Measurements from ENCODE around the gene FAM53B.

Gene FAM53B

DNA sequence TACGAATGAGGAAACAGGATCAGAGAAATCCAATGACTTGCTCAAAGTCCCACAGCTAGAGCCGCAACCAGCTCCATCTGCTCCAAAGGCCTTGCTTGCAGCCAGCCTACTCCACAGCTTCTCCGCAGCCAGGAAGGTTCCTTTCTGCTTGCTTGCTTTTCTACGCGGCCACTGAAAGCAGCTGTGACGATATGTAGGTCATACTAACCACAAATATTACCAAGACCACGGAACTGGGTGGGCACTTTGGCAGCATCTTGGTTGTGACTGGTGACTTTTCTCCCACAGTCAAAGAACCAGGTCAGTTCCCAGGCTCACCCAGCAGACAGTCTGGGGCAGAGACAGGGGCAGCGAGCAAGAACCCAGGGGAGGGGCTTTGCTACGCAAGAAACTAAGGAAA lies 86.4 kb downstream of the FAM53B start:
- Mint-ChIP-seq H3K9me3 (no peaks in the 10 kb centered on the region), H3K27me3 (no peaks in the 10 kb centered on the region), H3K27ac (peak overlapping the region; percentile 34), H3K36me3 (ENCODE audit: low read depth) (peaks cover 5% of the 10 kb centered on the region), H3K4me3 (peak overlapping the region; percentile 3), H3K4me1 (ENCODE audit: low read depth) (peaks cover 70% of the 10 kb centered on the region)
- DNase-seq: no peak

DNA sequence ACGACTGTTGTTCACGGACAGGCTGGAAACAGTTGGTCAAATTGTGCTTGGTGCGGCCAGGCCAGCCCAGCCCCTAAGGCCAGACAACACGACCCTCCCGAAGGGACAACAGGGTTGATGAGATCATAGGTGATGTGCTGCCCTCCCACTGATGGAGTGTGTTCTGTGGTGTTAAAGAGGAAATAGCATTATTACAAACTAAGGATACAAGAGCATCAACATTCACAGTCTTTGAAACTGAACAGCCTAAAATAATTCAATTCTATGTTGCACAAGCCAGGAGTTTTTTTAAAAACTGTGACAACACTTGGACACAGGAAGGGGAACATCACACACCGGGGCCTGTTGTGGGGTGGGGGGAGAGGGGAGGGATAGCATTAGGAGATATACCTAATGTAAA lies 87.6 kb downstream of the FAM53B start:
- H3K27me3 Mint-ChIP-seq: no peaks in the 10 kb centered on the region
- peaks cover 3% of the 10 kb centered on the region for H3K36me3 Mint-ChIP-seq (ENCODE audit: low read depth)
- DNase-seq: no peak
- H3K4me1 Mint-ChIP-seq (ENCODE audit: low read depth): peaks cover 80% of the 10 kb centered on the region
- H3K4me3 Mint-ChIP-seq: no peak overlapping the region
- H3K27ac Mint-ChIP-seq: peak overlapping the region; percentile 3
- H3K9me3 Mint-ChIP-seq: no peaks in the 10 kb centered on the region

DNA sequence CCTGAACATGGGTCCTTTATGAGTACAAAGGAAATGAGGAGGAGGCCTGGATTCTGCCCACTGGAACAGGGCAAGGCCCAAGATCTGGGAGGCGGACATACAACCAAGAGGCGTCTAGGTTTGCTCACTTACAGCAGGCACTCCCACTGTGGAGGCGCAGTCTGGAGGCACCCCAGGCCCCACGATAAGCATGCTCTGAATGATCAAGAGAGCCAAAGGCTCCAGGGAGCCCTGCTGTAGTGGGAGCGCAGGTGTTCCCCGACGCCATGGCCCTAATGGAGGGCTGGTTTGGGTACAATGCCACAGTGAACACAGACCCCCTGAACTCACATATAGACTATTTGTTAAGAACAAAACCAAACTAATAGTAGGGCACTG lies 88.1 kb downstream of the FAM53B start:
- Mint-ChIP-seq H3K36me3 (ENCODE audit: low read depth) (peaks cover 3% of the 10 kb centered on the region), H3K27ac (no peak overlapping the region), H3K9me3 (no peaks in the 10 kb centered on the region), H3K4me1 (ENCODE audit: low read depth) (peaks cover 85% of the 10 kb centered on the region), H3K4me3 (no peak overlapping the region), H3K27me3 (no peaks in the 10 kb centered on the region)
- DNase-seq: no peak

DNA sequence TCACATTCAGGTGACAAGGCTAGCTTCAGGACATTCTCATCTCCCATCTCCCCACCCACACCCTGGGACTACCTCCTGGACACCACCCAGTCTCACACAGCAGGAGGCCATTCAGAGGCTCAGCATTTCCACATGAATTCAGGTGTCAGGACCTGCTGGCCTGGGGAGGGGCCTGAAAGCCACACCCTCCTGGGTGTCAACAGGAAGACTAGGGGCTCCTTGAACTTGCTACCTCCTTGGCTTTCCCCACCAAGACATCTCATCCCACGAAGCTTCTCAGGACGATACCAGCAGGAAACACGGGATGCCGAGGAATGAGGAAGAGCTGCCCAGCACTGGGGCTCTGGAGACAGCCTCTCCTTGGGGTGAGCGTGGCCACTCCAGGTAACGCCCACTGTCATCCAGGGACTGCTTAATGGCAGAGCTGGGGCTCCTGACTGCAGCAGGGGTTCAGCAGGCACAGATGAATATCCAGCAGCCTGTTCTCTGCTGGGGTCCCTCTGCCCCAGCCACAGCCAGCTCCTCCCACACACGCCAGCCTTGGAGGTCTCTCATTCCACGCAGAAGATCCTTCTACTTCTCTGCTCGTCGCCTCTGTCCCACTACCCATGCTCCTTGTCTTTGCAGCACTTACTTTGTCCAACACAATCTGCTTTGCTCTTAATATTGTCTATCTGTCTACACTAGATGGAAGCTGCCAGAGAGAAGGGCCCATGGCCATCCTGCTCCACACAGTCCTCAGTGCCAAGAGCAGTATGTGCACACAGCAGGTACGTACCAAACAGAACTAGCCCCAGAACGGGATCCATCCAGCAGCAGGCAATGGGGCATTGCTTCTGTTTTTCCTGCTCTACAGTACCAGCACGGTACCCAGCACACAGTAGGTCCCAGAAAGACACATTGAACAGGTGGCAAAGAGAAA lies 88.7 kb downstream of the FAM53B start:
- no peaks in the 10 kb centered on the region for H3K9me3 Mint-ChIP-seq

DNA sequence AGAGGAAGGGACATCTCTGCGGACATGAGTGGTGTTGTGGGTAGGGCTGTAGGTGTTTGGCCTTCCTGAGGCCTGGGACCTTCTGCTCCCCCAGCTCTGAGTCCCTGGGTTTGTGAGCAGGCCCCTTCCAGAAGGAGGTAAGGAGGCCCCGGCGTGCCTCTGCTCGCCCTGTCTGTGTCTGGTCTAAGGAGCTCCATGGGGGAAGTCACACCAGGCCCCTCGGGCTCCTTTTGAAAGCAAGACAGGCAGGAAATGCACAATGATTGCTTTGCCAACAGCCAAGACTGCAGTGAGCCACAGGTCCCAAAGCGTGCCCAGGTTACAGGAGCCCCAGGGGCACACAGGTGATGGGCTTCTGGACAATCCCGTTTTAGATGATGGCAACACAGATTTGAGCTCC lies 89.5 kb downstream of the FAM53B start:
- Mint-ChIP-seq H3K4me3 (no peak overlapping the region), H3K27me3 (no peaks in the 10 kb centered on the region), H3K36me3 (ENCODE audit: low read depth) (peaks cover 3% of the 10 kb centered on the region), H3K9me3 (no peaks in the 10 kb centered on the region), H3K27ac (peak overlapping the region; percentile 68), H3K4me1 (ENCODE audit: low read depth) (peaks cover 89% of the 10 kb centered on the region)
- no peak for DNase-seq

More for the DNA sequence above, 88.7 kb downstream of the FAM53B start:
- H3K4me1 Mint-ChIP-seq (ENCODE audit: low read depth): peaks cover 90% of the 10 kb centered on the region
- peak overlapping the region; percentile 68 for H3K27ac Mint-ChIP-seq
- no peak overlapping the region for H3K4me3 Mint-ChIP-seq
- H3K36me3 Mint-ChIP-seq (ENCODE audit: low read depth): peaks cover 3% of the 10 kb centered on the region
- no peak for DNase-seq
- no peaks in the 10 kb centered on the region for H3K27me3 Mint-ChIP-seq

DNA sequence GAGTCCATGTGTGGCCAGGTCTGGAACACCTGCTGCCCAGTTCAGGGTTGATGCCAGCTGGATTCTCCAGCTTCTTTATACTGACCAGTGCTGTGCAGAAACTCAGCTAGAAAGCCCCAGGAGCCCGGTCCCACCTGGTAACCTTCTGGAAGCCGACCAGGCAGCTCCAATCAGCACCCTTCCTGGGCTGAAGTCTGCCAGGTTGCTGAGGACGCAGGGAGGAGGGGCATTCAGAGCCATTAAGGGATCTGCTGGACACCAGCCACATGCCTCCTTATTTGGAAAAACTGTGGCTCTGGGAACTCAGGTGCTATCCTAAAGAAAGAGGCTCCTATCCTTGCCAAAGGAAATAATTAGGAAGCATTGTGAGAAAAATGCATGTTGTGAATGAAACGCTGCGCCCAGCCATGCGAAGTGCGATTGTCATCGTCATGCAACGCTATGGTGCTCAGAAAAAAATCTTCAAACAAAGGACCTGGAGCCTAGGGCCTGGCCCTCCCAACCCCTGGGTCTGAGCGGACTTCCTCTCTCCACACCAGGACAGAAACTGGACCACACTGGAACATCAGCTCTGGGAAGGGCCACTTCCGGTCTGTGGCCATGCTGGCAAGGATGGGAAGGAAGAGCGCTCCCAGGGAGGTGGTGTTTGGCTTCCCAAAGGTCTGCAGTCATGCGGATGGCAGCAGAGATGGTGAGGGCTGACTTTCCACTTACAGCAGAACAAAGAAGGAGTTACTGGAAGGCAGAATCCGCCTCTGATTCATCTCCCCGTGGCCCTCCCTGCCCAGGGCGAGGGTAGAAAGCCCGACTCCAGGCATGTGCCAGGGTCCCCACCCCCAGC lies 90.1 kb downstream of the FAM53B start:
- Mint-ChIP-seq H3K27me3 (no peaks in the 10 kb centered on the region), H3K36me3 (ENCODE audit: low read depth) (peaks cover 3% of the 10 kb centered on the region), H3K9me3 (no peaks in the 10 kb centered on the region), H3K4me1 (ENCODE audit: low read depth) (peaks cover 89% of the 10 kb centered on the region), H3K4me3 (no peak overlapping the region), H3K27ac (peak overlapping the region; percentile 52)
- no peak for DNase-seq

DNA sequence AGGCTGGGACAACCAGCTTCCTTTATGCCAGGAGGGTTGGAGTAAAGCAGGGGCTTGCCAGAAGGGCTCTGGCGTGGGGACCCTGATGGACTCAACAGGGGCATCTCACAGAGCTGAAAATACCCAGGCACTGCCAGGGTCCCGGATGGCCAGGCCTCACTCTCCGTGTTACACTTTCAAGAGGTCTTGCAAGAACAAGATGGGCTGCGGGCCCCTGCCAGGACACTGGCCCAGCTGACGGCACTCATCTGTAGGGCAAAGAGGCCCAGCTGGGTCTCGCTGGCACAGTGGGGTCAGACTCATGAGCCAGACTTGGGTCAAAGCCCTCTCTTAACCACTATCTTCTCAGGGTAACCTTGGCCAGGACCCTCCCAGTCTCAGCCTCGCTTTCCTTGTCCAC lies 90.9 kb downstream of the FAM53B start:
- peaks cover 89% of the 10 kb centered on the region for H3K4me1 Mint-ChIP-seq (ENCODE audit: low read depth)
- H3K9me3 Mint-ChIP-seq: no peaks in the 10 kb centered on the region
- H3K27ac Mint-ChIP-seq: no peak overlapping the region
- no peak for DNase-seq
- H3K27me3 Mint-ChIP-seq: no peaks in the 10 kb centered on the region
- H3K36me3 Mint-ChIP-seq (ENCODE audit: low read depth): peaks cover 3% of the 10 kb centered on the region
- H3K4me3 Mint-ChIP-seq: no peak overlapping the region

DNA sequence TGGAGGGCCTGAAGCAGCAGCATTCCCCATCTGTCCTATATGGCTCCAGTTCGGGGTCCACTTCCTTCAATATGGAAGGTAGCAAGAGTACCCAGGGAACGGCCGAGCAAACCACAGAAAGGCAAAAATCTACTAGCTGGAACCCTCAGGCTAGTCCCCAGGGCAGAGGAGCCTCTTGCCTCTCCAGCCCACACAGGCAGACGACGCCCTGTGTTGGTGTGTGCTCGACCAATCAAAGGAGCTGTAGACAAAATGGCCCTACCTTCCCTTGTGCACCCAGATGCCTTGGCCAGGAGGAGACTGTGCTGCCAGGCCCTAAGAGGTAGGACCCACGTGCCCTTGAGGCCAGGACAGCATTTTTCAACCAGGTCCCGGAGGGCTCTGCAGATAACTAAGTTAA lies 91.5 kb downstream of the FAM53B start:
- no peaks in the 10 kb centered on the region for H3K27me3 Mint-ChIP-seq
- H3K27ac Mint-ChIP-seq: peak overlapping the region; percentile 37
- H3K9me3 Mint-ChIP-seq: no peaks in the 10 kb centered on the region
- peaks cover 89% of the 10 kb centered on the region for H3K4me1 Mint-ChIP-seq (ENCODE audit: low read depth)
- no peak for DNase-seq
- H3K4me3 Mint-ChIP-seq: no peak overlapping the region
- peaks cover 3% of the 10 kb centered on the region for H3K36me3 Mint-ChIP-seq (ENCODE audit: low read depth)

DNA sequence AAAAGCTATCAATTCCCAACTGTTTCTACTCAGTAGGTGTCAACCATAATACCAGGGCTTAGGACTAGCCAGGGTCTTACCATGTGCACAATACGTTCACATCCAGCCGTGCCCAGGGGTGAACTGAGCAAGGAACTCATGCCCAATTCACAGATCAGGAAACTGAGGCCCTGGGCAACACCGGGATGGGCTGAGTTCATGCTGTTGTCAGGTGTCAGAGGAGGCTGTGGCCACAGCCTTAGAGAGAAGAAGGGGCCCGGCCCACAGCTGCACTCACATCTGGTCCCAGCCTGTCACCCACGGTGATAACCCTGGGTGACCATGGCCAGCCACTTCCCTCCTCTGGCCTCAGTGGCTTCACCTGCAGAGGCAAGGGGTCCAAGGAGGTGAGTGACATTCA lies 92.0 kb downstream of the FAM53B start:
- peaks cover 3% of the 10 kb centered on the region for H3K36me3 Mint-ChIP-seq (ENCODE audit: low read depth)
- no peaks in the 10 kb centered on the region for H3K27me3 Mint-ChIP-seq
- DNase-seq: no peak
- H3K27ac Mint-ChIP-seq: no peak overlapping the region
- no peaks in the 10 kb centered on the region for H3K9me3 Mint-ChIP-seq
- no peak overlapping the region for H3K4me3 Mint-ChIP-seq
- peaks cover 89% of the 10 kb centered on the region for H3K4me1 Mint-ChIP-seq (ENCODE audit: low read depth)

DNA sequence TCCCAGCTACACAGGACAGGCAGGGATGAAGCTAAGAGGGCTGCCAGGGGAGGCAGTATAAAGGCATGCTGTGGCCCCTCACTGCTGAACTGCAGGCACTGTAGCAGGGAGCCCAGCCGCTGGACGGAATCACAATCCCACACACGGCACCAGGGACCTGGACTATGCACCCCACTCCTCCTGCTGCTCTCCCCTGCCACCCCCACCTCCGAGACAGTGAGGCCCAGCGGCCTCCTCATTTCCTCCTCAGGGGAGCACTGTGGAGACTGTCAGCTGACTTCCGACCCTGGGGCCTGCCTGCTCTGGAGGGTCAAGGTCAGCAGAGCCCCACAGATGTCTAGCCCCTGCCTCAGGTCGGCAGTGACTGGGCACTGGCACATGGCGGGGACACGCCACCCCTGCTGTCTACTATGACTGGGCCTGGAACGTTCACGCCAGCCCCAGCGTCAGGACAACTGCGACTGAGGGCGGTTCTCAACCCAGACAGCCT lies 92.7 kb downstream of the FAM53B start:
- DNase-seq: no peak
- Mint-ChIP-seq H3K27ac (peak overlapping the region; percentile 66), H3K4me3 (peak overlapping the region; percentile 32), H3K27me3 (no peaks in the 10 kb centered on the region), H3K36me3 (ENCODE audit: low read depth) (peaks cover 3% of the 10 kb centered on the region), H3K4me1 (ENCODE audit: low read depth) (peaks cover 93% of the 10 kb centered on the region), H3K9me3 (no peaks in the 10 kb centered on the region)

DNA sequence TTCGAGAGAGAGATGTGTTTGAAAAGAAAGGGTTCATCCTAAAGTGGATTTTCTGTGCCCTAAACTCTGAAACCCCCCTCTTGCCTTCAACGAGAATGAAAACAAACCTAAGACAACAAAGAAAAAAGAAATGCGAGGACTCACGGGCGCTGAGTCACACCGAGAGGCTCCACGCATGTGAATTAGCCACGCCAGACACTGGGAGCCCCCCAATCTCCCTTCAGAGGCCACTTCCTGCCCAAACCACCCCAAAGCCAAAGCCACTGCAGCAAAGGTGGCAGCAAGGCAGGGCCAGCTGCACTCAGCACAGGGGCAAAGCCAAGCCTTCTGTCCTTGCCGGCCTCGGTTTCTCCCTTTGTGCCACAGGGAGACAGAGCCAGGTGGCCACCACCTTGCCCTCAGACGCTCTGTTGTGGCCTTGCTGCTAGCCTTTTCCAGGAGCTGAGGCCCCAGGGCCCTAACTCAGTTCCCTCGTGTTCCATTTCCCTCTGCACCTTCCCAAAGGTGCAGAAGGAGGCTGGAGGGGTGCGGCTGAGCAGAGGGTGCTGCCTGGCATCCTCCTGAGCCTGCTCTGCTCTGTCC lies 93.3 kb downstream of the FAM53B start:
- peaks cover 95% of the 10 kb centered on the region for H3K4me1 Mint-ChIP-seq (ENCODE audit: low read depth)
- H3K9me3 Mint-ChIP-seq: no peaks in the 10 kb centered on the region
- peak overlapping the region; percentile 32 for H3K4me3 Mint-ChIP-seq
- H3K27me3 Mint-ChIP-seq: no peaks in the 10 kb centered on the region
- peak; percentile 72 for DNase-seq
- peak overlapping the region; percentile 66 for H3K27ac Mint-ChIP-seq
- H3K36me3 Mint-ChIP-seq (ENCODE audit: low read depth): peaks cover 3% of the 10 kb centered on the region

DNA sequence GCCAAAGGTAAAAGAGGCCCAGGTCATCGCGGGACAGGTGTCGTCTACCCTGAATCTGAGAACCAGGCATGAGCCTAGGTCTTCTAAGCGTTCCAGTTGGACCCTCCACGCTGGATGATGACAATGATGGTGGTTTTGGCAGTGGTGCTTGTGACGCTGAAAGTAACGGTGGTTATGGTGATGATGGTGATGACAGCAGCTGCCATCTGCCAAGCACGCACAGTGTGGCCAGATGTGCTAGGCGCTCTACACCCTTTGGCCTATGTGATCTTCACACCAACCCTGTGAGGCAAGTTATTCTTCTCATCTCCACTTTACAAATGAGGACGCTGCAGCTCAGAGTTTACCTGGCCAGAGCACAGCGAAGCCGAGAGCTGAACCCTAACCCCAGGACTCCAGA lies 93.9 kb downstream of the FAM53B start:
- no peak for DNase-seq
- Mint-ChIP-seq H3K27ac (peak overlapping the region; percentile 66), H3K4me3 (peak overlapping the region; percentile 32), H3K27me3 (no peaks in the 10 kb centered on the region), H3K36me3 (ENCODE audit: low read depth) (peaks cover 3% of the 10 kb centered on the region), H3K9me3 (no peaks in the 10 kb centered on the region), H3K4me1 (ENCODE audit: low read depth) (peaks cover 95% of the 10 kb centered on the region)

DNA sequence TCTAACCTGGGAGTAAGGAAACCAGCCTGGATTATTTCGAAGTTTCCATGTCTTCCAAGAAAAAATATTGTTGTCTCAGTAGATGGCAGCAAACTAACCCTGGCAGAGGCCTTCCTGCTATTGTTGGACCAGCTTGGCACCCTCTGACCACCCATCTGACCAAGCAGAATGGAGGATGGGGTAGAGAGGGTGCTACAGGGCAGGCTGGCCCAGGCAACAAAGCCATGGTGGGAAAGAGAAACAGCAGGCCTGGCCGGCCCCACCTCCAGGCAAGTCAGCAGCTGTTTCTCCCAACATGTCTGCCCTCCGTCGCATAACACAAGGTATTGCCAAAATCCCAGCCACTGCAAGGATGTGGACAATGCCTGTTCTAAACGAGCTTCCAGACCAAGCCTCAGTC lies 95.0 kb downstream of the FAM53B start:
- H3K27me3 Mint-ChIP-seq: no peaks in the 10 kb centered on the region
- H3K9me3 Mint-ChIP-seq: no peaks in the 10 kb centered on the region
- H3K27ac Mint-ChIP-seq: peak overlapping the region; percentile 91
- DNase-seq: no peak
- peaks cover 95% of the 10 kb centered on the region for H3K4me1 Mint-ChIP-seq (ENCODE audit: low read depth)
- no peaks in the 10 kb centered on the region for H3K36me3 Mint-ChIP-seq (ENCODE audit: low read depth)
- H3K4me3 Mint-ChIP-seq: no peak overlapping the region

DNA sequence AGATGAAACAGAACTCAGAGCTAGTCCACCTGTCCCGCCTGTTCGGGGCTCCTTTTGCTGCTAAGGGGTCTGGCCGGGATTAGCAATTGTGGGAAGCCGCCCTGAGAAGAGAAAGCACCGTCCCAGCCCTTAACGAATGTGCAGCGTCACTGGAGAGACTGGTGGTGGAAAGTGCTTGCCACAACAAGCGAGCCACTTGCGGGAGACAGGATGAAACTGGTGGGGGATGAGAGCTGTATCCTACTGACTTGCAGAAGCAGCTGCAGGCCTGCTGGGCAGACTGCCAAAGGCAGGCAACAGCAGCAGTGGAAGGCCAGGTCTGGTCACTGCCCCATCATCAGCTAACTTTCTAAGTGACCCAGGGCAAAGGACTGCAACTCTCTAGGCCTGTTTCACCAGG lies 95.4 kb downstream of the FAM53B start:
- H3K27me3 Mint-ChIP-seq: no peaks in the 10 kb centered on the region

More for the DNA sequence above, 95.4 kb downstream of the FAM53B start:
- Mint-ChIP-seq H3K9me3 (no peaks in the 10 kb centered on the region), H3K27ac (peak overlapping the region; percentile 91), H3K36me3 (ENCODE audit: low read depth) (no peaks in the 10 kb centered on the region), H3K4me1 (ENCODE audit: low read depth) (peaks cover 97% of the 10 kb centered on the region), H3K4me3 (peak overlapping the region; percentile 47)
- DNase-seq: peak; percentile 70

Data from activated T-cell treated with anti-CD3 and anti-CD28 coated beads, Interleukin-2, amount 50 U/mL, for 24 hours (primary cell).